RKO (cell line): ENCODE data around the gene DTX3.
A peak's percentile ranks its signal among the peaks of the same experiment; 100 is the strongest.
"Not testable (repeated sequence)": the region's sequence is repeated elsewhere in the genome, so short reads cannot be mapped to it uniquely, and the experiment has no call there.

Source experiments
- DNase-seq: peaks from one replicate; pipeline ENCODE4 v3.0.0-alpha.2; 2016; ENCODE audit warnings: low spot score

Gene DTX3

DNA sequence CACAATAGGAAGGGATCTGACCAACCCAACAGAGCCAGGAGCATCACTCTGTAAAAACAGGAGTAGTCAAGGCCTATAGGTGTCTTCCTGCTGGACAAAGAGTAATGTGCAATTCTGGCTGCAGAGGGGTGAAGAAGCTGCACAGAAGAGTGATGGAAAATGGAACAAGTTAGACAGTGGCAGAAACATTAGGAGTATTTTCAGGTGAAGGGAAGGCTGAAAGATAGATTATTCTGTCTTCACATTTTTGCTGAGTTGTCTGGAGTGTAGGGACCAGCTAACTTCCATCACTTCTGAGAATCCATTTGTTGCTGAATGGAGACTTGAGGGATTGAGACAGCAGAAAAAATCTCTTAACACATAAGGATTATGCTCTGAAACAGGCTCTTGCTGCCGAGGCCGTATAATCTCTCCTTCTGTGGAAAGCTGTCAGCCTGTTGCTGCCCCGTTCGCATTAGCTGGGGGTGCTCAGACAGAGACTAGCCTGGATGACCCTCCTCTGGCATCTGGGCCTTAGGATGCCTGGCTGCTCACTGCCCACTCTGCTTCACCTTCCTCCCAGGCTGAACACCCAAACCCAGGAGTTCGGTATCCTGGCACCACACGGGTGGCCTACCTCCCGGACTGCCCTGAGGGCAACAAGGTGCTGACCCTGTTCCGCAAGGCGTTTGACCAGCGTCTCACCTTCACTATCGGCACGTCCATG lies 3.5 kb downstream of the DTX3 start:
- DNase-seq = no peak

GRCh38 chr12:57609101-57609780 lies 4.6 kb downstream of the DTX3 start:
- no peak for DNase-seq

- no peak for DNase-seq
Measured at GRCh38 chr12:57609781-57610553, 5.3 kb downstream of the DTX3 start.

DNA sequence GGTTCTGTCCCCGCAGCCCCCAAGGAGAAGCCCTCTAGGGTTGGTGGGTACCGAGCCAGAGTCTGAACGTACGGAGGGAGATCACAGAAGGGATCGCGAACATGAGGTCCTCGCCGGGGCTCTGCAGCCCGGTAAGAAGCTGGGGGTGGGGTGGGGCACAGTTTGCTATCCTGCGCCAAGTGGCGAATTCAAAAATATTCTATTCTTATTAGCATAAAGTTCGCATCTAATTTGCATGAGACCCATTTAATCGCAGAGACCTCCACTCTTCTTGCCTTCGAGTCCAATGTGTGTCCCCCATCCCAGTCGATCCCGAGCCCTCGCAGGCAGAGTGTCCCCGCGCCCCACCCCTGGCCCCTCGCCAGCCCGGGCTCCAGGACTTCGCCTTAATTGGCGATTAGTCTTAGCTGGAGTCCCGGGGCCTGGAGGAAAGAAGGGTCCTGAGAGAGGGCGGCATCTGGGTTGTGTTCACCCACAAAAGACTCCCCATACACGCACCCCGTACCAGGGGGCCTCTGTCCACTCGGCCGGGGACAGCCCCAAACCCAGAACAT lies 6.0 kb downstream of the DTX3 start:
- no peak for DNase-seq

DNA sequence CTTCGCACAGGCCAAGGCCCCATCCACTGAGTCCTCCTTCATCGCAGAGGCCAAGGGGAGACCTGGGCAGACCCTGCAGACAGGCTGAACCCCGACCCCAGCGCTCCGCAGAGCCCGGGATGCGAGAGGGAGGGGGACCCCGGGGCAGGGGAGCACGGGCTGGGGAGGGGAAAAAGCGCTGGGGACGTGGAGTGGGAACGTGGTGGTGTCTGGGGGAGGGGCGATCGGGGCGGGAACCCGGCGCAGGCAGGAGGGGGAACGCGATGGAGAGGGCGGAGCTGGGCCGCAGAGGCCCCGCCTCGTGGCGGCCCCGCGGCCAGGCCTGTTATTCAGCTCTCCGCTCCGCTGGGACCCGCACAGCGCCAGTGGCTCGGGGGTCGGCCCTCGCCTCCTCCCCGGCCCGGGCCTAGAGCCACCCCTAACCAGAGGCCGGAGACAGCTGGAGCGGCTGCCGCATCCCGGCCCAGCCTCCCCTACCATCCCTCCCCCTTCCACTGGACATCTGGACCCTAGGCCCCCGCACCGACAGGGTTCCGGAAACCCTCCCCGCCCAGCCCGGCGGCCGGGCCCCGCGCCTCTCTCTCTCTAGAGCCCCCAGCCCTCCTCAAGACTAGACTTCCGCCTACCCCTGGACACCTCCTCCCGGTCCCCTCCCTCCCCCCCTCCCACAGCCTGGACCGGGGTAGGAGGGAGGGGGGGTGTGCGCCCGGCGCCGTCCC lies 6.6 kb downstream of the DTX3 start, which contains the start of gene ARHGEF25:
ARHGEF25 (plus strand) TSS at position 328 of the 719 bp plus-strand sequence. CDS start 460 bp downstream, outside the sequence.
- DNase-seq = no peak

DNA sequence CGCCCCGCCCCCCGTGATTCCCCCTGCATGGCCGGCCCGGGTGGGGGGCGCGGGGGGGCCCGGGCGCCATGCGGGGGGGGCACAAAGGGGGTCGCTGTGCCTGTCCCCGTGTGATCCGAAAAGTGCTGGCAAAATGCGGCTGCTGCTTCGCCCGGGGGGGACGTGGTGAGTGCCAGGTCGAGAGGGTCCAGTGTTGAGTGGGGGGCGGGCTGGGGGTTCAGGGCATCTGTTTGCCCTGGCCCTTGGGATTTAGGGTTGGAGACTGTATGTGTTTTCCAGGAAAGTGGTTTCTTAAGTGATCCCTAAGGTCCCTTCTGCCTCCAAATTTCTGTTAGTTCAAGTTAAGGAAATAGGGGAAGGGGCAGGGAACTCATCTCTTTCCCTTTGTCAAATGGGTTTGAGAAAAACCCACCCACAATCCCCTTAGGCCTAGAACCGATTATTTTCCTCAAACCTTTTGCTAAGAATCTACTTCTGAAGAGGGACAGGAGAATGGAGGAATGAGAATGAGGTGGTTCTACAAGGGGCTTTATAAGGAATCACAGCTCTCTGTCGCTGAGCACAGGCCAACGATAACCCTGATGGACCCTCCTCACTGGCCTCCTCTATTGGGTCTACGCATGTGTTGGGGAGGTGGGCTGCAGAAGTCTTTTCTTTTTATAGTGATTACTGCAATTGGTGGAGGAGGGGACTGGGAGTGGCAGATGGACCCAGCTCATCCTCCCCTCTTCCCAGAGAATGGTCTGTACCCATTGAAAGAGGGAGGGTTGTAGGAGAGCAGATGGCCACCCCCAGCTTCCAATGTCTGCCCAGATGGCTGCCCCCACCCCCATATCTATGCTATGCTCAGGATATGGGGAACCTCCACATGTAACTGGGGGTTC lies 7.4 kb downstream of the DTX3 start:
- no peak for DNase-seq

GRCh38 chr12:57612711-57613426 lies 8.2 kb downstream of the DTX3 start:
- no peak for DNase-seq

DNA sequence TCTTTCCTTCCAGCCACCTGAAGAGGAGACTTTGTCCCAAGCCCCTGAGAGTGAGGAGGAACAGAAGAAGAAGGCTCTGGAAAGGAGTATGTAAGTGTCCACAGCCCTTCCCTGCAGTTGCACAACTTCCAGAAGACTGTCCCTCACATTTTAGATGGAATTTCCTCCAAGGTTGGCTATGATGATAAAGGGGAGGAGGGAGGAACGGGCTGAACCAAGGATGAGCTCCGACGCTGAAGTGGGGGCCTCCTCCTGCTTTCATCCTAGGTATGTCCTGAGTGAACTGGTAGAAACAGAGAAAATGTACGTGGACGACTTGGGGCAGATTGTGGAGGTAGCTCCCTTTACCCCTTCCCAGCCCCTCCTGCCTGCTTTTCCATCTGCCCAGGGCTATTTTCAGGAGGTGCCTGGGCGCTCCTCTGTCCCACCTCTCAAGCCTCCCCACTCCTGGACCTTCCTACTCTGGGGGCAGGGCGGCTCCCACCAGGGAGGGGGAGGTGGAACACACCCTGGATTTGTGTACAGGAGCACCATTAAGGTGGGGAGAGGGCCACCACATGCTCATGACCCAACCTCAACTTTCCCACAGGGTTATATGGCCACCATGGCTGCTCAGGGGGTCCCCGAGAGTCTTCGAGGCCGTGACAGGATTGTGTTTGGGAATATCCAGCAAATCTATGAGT lies 8.9 kb downstream of the DTX3 start:
- no peak for DNase-seq

DNA sequence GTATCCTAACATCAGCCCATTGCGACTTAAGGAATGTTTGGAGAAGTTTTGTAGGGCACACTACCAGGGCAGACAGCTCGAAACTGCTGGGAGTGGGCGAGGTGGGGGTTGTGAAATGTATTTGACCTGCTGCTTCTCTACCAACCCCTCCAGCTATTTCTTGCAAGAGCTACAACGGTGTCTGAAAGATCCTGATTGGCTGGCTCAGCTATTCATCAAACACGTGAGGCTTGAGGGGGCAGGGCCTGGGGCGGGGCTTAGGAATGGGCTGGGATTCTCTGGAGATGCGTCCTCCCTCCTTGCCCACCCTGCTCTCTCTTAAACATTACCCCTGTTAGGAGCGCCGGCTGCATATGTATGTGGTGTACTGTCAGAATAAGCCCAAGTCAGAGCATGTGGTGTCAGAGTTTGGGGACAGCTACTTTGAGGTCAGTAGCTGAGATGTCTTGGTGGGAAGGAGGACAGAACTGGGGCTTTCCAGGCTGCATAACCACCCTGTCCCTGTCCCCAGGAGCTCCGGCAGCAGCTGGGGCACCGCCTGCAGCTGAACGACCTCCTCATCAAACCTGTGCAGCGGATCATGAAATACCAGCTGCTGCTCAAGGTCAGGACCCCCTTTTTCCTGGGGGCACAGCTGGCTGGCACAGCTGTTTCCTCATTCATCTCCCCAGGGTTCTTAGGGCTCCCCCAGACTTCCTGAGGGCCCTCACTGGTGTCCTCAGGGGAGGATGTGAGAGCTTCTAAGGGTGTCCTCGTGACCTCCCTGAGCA lies 9.7 kb downstream of the DTX3 start:
- no peak for DNase-seq

DNA sequence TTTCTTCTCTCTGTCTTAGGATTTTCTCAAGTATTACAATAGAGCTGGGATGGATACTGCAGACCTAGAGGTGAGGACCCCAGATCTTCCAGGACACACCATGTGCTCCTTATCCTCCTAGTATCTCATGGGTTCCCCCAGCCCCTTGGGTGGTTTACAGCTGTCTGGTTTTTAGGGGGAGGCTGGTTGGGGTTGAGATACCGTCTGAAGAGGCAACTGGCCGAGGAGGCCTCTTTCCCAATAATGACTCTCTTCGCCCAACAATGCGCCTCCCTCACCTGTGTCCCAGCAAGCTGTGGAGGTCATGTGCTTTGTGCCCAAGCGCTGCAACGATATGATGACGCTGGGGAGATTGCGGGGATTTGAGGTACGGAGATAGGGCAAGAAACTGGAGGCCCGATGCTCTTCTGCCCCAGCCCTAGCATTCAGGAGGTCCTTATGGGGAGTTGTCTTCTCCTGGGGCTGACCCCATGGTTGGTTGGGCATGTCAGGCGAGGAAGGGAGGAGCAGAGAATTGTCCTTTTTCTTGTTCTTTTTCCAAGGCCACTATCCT lies 10.4 kb downstream of the DTX3 start:
- no peak for DNase-seq

DNA sequence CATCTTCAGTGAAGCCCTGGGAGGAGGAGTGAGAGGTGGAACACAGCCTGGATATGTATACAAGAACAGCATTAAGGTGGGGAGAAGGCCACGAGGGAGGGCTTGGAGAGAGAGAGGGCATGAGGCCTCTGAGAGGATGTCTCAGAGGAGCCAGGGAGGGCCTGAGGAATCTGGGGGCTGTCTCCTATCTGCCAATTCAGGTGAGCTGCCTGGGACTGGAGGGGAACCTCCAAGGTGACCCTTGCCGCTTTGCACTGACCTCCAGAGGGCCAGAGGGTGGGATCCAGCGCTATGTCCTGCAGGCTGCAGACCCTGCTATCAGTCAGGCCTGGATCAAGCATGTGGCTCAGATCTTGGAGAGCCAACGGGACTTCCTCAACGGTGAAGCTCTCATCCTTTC lies 11.0 kb downstream of the DTX3 start:
- no peak for DNase-seq

- peak; percentile 26 for DNase-seq
Measured at GRCh38 chr12:57616383-57617101, 11.9 kb downstream of the DTX3 start.

GRCh38 chr12:57617942-57618341 lies 13.3 kb downstream of the DTX3 start:
- no peak for DNase-seq

GRCh38 chr12:57618431-57618830 lies 13.8 kb downstream of the DTX3 start:
- not testable (repeated sequence) for DNase-seq

DNA sequence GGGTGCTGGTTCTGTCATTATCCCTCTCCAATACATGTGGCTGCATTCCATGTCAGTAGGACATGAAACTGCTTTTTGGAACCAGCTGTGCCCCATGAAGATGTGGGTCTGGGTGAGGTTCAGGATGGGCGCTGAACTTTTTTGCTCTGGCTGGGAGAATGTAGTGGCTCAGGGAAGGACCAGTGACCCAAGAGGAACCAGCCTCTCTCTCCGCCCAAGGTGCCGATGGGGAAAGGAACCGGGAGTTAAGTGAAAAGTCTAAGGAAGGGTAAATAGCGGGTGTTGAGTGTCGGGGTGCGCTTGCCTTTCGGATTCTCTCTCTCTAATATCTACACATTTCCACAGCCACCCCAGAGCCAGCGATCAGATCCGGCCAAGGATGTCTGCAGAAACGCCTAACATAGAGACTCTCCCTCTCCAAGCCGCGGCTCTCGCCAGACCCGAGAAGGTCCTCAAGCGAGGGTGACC lies 14.4 kb downstream of the DTX3 start:
- no peak for DNase-seq

DNA sequence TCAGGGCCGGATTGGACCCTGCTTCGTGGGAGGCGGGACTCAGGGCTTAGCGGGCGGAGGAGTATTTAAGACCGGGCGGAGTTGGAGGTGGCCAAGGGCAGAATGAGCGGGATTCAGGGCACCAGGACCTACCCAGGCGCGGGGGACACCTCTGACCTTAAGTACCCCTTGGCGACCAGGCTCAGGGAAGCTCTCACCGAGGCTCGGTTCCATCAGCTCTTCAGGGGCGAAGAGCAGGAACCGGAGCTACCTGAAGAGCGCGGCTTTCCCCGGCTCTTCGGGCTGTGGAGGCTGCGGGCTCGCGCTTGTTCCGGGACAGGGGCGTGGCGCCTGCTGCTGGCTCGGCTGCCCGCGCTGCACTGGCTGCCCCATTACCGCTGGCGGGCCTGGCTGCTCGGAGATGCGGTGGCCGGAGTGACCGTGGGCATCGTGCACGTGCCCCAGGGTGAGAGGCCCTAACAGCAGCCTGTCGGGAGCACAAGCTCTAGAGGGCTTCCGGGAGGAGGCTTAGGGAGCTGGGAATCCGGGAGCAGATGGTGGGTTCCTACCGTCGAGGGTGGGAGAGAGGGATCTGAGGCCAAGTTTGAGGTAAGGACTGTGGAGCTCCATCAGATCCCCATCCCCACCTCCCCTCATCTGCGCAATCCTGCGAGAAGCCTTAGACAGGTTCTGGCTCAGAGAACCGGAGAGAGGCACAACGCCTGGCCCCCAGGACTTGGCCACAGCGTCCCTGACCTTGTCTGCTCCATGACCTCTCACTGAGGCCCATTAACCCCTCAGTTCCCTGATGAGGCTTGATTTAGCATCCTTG lies 15.0 kb downstream of the DTX3 start:
- DNase-seq = no peak
